Type B pancreatic cell (in vitro differentiated cells): ENCODE results near the gene ZC2HC1B. TPM values are rescaled to one million over a fixed set of nuclear protein-coding genes. Genes with fewer than 3 reads are reported as not detected.

Experiments used
- DNase-seq: peaks from one replicate; pipeline ENCODE4 v3.0.0; 2021; ENCODE audit warnings: mixed read lengths; ENCODE audit not compliant: unreplicated experiment; ENCODE audit errors: extremely low spot score
- H3K27ac Mint-ChIP-seq: 2 replicates; pipeline ENCODE4 v1.8.0; 2021; ENCODE audit warnings: mild to moderate bottlenecking, mixed read lengths
- H3K27me3 Mint-ChIP-seq: 2 replicates; pipeline ENCODE4 v1.8.0; 2021; ENCODE audit warnings: mixed read lengths
- H3K36me3 Mint-ChIP-seq: 2 replicates; pipeline ENCODE4 v1.8.0; 2021; ENCODE audit warnings: mixed read lengths
- H3K4me1 Mint-ChIP-seq: one replicate; pipeline ENCODE4 v1.8.0; 2021; ENCODE audit warnings: mixed read lengths; ENCODE audit not compliant: unreplicated experiment
- H3K4me3 Mint-ChIP-seq: 2 replicates; pipeline ENCODE4 v1.8.0; 2021; ENCODE audit warnings: mild to moderate bottlenecking, mixed read lengths
- H3K9me3 Mint-ChIP-seq: 2 replicates; pipeline ENCODE4 v1.8.0; 2021; ENCODE audit warnings: mixed read lengths
- total RNA-seq: library from RNA; stranded (reverse); gene quantifications from 2 replicates; pipeline ENCODE4 v1.2.1, GENCODE V29; 2021; ENCODE audit warnings: low replicate concordance
- TF ChIP-seq, protein P1 (sequence below): fragments of 200-600 bp; sonication (generic); conservative IDR thresholded peaks from 2 replicates; pipeline ENCODE4 v1.5.0; 2021; ENCODE audit warnings: antibody characterized with exemption, mild to moderate bottlenecking

The ZC2HC1B gene
- total RNA-seq, 1 donor from 2014 or later, result 0.34 TPM

DNA sequence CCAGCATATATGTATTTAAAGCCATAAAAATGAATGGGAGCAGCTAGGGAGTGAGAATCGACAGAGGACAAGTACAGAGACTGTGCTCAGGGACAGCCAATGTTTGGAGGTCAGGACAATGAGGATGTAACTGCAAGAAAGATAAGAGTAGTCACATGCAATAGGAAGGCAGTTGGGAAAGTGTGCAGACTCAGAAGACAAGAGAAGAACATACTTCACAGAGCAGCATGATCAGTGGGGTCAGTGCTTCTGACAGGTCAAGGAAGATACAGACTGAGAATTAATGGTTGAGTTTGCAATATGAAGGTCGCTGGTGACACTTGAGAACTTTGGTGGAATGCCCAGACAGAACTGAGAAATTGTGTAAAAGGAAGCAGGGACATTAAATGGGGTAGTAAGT, 118.7 kb downstream of the ZC2HC1B start:
- DNase-seq, result no peak
- H3K4me3 Mint-ChIP-seq, result no peak overlapping the region

DNA sequence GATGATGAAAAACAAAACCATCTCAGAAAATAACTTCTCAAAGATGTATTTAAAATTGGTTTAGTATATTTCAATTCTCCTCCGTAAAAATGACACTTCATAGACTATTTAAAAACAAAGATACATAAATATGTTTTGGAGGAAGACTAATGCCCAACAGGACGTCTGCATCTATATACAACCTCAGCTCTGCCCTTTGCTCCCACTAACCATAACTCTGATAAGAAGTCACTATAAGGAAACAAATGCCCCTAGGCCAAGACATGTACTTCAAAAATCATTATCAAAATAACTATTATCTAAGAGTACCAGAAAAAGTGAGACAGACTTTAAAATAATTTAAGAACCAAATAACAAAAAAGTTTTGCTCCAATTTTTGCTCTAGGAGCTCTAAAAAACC, 120.4 kb downstream of the ZC2HC1B start:
- Mint-ChIP-seq H3K36me3 (peaks cover 19% of the 10 kb centered on the region), H3K4me3 (no peak overlapping the region), H3K27ac (no peak overlapping the region), H3K4me1 (no peaks in the 10 kb centered on the region), H3K27me3 (no peaks in the 10 kb centered on the region), H3K9me3 (peaks cover 10% of the 10 kb centered on the region)
- no peak for DNase-seq
- TF ChIP-seq, protein P1, sequence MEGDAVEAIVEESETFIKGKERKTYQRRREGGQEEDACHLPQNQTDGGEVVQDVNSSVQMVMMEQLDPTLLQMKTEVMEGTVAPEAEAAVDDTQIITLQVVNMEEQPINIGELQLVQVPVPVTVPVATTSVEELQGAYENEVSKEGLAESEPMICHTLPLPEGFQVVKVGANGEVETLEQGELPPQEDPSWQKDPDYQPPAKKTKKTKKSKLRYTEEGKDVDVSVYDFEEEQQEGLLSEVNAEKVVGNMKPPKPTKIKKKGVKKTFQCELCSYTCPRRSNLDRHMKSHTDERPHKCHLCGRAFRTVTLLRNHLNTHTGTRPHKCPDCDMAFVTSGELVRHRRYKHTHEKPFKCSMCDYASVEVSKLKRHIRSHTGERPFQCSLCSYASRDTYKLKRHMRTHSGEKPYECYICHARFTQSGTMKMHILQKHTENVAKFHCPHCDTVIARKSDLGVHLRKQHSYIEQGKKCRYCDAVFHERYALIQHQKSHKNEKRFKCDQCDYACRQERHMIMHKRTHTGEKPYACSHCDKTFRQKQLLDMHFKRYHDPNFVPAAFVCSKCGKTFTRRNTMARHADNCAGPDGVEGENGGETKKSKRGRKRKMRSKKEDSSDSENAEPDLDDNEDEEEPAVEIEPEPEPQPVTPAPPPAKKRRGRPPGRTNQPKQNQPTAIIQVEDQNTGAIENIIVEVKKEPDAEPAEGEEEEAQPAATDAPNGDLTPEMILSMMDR, result no peak

More for the DNA sequence above, 118.7 kb downstream of the ZC2HC1B start:
- Mint-ChIP-seq H3K4me1 (no peaks in the 10 kb centered on the region), H3K27ac (no peak overlapping the region), H3K36me3 (peaks cover 11% of the 10 kb centered on the region), H3K9me3 (peaks cover under 1% of the 10 kb centered on the region), H3K27me3 (no peaks in the 10 kb centered on the region)
- TF ChIP-seq, protein P1, result no peak

DNA sequence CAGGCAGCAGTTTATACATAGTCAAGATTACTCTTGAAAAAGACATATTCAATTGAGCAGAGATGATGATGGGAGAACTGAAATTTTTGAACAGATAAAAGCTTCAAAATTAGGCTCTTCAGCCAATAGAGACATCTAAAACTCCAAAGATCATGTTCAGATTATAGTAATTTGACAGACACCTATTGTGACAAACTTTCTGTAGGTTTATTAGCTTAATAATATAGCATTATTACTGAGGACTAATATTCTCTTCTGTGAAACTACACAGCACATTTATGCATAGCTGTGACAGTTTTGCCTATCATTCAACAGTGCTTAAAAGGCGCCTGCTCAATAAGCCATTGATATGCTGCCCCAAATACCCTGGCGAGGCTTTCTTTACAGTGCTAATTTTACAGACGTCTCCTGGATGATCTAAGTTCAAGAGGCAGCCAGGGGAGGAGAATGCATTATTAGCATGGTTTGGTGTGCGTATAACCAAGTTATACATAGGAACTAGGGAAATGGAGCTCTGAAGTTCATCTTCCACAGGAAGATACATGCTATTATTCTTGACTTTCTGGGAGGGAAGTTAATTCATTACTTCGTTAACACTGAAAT, 122.3 kb downstream of the ZC2HC1B start:
- TF ChIP-seq, protein P1, result no peak
- Mint-ChIP-seq H3K27ac (no peak overlapping the region), H3K4me3 (no peak overlapping the region), H3K9me3 (peaks cover 11% of the 10 kb centered on the region), H3K4me1 (no peaks in the 10 kb centered on the region), H3K36me3 (peaks cover 29% of the 10 kb centered on the region), H3K27me3 (no peaks in the 10 kb centered on the region)
- no peak for DNase-seq

Other genes with a start within 250 kb of the ZC2HC1B start
- gene PHACTR2, start 186.5 kb upstream of the ZC2HC1B start, total RNA-seq, result 59.2 and 69.9 TPM in 2 replicates
- 18.7 and 24.2 TPM in 2 replicates for gene LTV1, start 21.1 kb upstream of the ZC2HC1B start, total RNA-seq
- 42.7 and 95.2 TPM in 2 replicates for gene PLAGL1, start 143.8 kb downstream of the ZC2HC1B start, total RNA-seq
- gene SF3B5, start 231.1 kb downstream of the ZC2HC1B start, total RNA-seq, result 138 and 148 TPM in 2 replicates